ENCODE results near the gene ELMO1. TPM values are rescaled to one million over a fixed set of nuclear protein-coding genes. Genes with fewer than 3 reads are reported as not detected.

ELMO1 gene
- total RNA-seq, 1 experiment from 2014 or later, result 7.8 TPM

DNA sequence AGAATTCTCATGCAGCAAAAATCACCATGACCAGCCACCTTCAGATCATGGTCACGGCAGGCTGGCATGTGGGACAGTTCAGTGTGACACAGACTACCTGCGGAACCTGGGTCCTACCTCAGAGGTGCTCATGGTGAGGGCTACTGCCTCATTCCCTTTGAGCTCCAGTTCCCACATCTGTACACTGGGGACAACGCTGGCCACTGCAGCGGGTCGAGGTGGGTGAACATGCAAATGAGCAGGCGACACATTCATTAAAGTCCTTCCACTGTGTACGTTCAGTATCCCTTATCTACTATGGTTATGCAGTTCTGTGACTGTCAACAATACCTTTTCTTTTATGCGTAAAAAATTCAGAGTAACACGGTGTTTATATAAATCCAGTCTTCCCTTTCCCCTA is 505.7 kb downstream of the ELMO1 start:
- WGBS (ENCODE audit: extremely low coverage, insufficient read length, low lambda C conversion rate), result no CpG with 5 or more reads among the region's 9 CpGs
- H3K9me3 Mint-ChIP-seq, result peaks cover 3 to 13% of the 10 kb centered on the region in 2 experiments; a peak in 4 of 5 replicates

More for the DNA sequence above, 505.7 kb downstream of the ELMO1 start:
- Histone ChIP-seq H3K56ac (ENCODE audit: insufficient read length, low read depth, low read length) (no peak overlapping the region), H3K14ac (ENCODE audit: insufficient read depth, low read length) (no peak overlapping the region), H4K20me1 (ENCODE audit: control insufficient read depth, insufficient read depth, insufficient read length) (no peaks in the 10 kb centered on the region), H3K9me3 (ENCODE audit: control insufficient read depth, low read depth, low read length) (peaks cover 3% of the 10 kb centered on the region), H2AK5ac (ENCODE audit: insufficient read length, low read length) (no peak overlapping the region), H4K91ac (ENCODE audit: insufficient read length, low read depth, low read length) (no peak overlapping the region), H3K27ac (ENCODE audit: insufficient read length, low read depth, low read length) (no peak overlapping the region), H3K4ac (ENCODE audit: low read depth, low read length) (no peak overlapping the region), H3K23ac (ENCODE audit: insufficient read length, low read depth, low read length) (no peak overlapping the region), H3T11ph (ENCODE audit: low read length) (no peak overlapping the region), H3K9ac (ENCODE audit: extremely low read depth, insufficient read length, low read length) (no peak overlapping the region), H3K18ac (ENCODE audit: insufficient read length, low read depth, low read length) (no peak overlapping the region), H2BK15ac (ENCODE audit: low read depth, low read length) (no peak overlapping the region), H3K79me1 (ENCODE audit: insufficient read depth, low read depth, low read length, poor library complexity, severe bottlenecking) (no peaks in the 10 kb centered on the region), H2BK20ac (ENCODE audit: low read depth, low read length, poor library complexity, severe bottlenecking) (no peak overlapping the region), H2AFZ (ENCODE audit: low read length) (no peak overlapping the region), H4K5ac (ENCODE audit: insufficient read length, low read depth, low read length) (no peak overlapping the region), H4K8ac (replicated peaks; ENCODE audit: insufficient read length, low read depth, low read length) (no peak overlapping the region), H2BK5ac (ENCODE audit: insufficient read length, low read length) (no peak overlapping the region), H3K27me3 (ENCODE audit: insufficient read depth, low read length) (no peaks in the 10 kb centered on the region), H3K23me2 (ENCODE audit: insufficient read length, low read depth, low read length, poor library complexity, severe bottlenecking) (no peaks in the 10 kb centered on the region), H2BK120ac (ENCODE audit: low read depth, low read length, poor library complexity, severe bottlenecking) (no peak overlapping the region), H3K4me1 (ENCODE audit: insufficient read depth, low read length) (no peaks in the 10 kb centered on the region), H3K4me2 (ENCODE audit: insufficient read depth, insufficient read length, low read length) (no peak overlapping the region), H2BK12ac (ENCODE audit: insufficient read length, low read depth, low read length) (no peak overlapping the region), H3K79me2 (ENCODE audit: insufficient read depth, low read length) (no peaks in the 10 kb centered on the region)
- TF ChIP-seq, protein P1, sequence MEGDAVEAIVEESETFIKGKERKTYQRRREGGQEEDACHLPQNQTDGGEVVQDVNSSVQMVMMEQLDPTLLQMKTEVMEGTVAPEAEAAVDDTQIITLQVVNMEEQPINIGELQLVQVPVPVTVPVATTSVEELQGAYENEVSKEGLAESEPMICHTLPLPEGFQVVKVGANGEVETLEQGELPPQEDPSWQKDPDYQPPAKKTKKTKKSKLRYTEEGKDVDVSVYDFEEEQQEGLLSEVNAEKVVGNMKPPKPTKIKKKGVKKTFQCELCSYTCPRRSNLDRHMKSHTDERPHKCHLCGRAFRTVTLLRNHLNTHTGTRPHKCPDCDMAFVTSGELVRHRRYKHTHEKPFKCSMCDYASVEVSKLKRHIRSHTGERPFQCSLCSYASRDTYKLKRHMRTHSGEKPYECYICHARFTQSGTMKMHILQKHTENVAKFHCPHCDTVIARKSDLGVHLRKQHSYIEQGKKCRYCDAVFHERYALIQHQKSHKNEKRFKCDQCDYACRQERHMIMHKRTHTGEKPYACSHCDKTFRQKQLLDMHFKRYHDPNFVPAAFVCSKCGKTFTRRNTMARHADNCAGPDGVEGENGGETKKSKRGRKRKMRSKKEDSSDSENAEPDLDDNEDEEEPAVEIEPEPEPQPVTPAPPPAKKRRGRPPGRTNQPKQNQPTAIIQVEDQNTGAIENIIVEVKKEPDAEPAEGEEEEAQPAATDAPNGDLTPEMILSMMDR (conservative IDR thresholded peaks at IDR 0.05), result no peak
- Mint-ChIP-seq H3K4me1 (peaks cover 6 to 14% of the 10 kb centered on the region in 2 experiments), H3K27me3 (ENCODE audit: low read depth) (no peaks in the 10 kb centered on the region; the same call in 1 of the 2 replicates), H3K4me3 (no peak overlapping the region), H3K36me3 (ENCODE audit: insufficient read depth in 1 of 3, low read depth in 3 of 3) (peaks cover under 1 to 6% (median 3%) of the 10 kb centered on the region in 3 experiments; a peak in 5 of 7 replicates), H3K27ac (no peak overlapping the region)
- DNase-seq, result no peak
